Heart left ventricle (tissue), 16 donors: ENCODE data around the gene PHF20. TPM values are rescaled to one million over a fixed set of nuclear protein-coding genes. Genes with fewer than 3 reads are reported as not detected.

Source experiments
- ATAC-seq, 4 donors: fragments of 200-7000 bp; cut with Tn5 transposase; one replicate each; pipeline ENCODE4 v1.9.1; 2020 to 2022; ENCODE audit warnings: moderate library complexity in 4 of 4, mild to moderate bottlenecking in 3 of 4, moderate number of reproducible peaks in 1 of 4
- DNase-seq, 5 donors: peaks; one replicate each; pipeline ENCODE4 v3.0.0-alpha.2; 2020
- H3K27ac ChIP-seq, 12 donors: fragments of 200-600 bp; sonication (generic) in 4 of 12; one replicate each; pipeline versions ENCODE4 v1.5.0 to v1.8.0; 2016 to 2022; ENCODE audit warnings: mild to moderate bottlenecking in 2 of 12
- H3K27me3 ChIP-seq, 9 donors: fragments of 200-600 bp; sonication (generic) in 2 of 9; one replicate each; pipeline versions ENCODE4 v1.5.1 to v1.8.0; 2016 to 2022; ENCODE audit warnings: mild to moderate bottlenecking in 3 of 9
- H3K36me3 ChIP-seq, 9 donors: fragments of 200-600 bp; sonication (generic) in 2 of 9; one replicate each; pipeline versions ENCODE4 v1.5.0 to v1.8.0; 2018 to 2022; ENCODE audit warnings: mild to moderate bottlenecking in 2 of 9
- H3K4me1 ChIP-seq, 12 donors: fragments of 200-600 bp; sonication (generic) in 4 of 12; one replicate each; pipeline versions ENCODE4 v1.5.0 to v1.8.0; 2016 to 2022; ENCODE audit warnings: mild to moderate bottlenecking in 3 of 12
- H3K4me3 ChIP-seq, 12 donors: fragments of 200-600 bp; sonication (generic) in 4 of 12; one replicate each; pipeline versions ENCODE4 v1.5.0 to v1.8.0; 2017 to 2022; ENCODE audit warnings: mild to moderate bottlenecking in 9 of 12, moderate library complexity in 4 of 12
- H3K9me3 ChIP-seq, 12 donors: fragments of 200-600 bp; sonication (generic) in 4 of 12; one replicate each; pipeline versions ENCODE4 v1.5.0 to v1.8.0; 2016 to 2022; ENCODE audit warnings: mild to moderate bottlenecking in 1 of 12
- POLR2A ChIP-seq, 2 donors: fragments of 450-650 bp; IDR thresholded peaks; one replicate each; pipeline ENCODE4 v1.6.1; 2017; ENCODE audit warnings: antibody characterized with exemption in 2 of 2, mild to moderate bottlenecking in 2 of 2, moderate library complexity in 2 of 2
- WGBS, 4 donors: extraction: QIAGEN DNeasy Blood & Tissue Kit in 2 of 4; methylation state at CpG; one replicate each; pipeline versions ENCODE4 v1.1.5 to v1.1.7; 2013 to 2018; 5-methylcytosine and 5-hydroxymethylcytosine counted together
- intact Hi-C, 10 donors: fragments of 100-400 bp; cut with DNase I; formaldehyde crosslinking; loops; one replicate each; pipeline versions ENCODE4 v1.11.1 to v1.14.2; 2022
- polyA plus RNA-seq, 2 donors: library from polyadenylated mRNA; stranded (reverse); fragments of 200-250 nt; gene quantifications; one replicate each; pipeline ENCODE4 v1.2.3, GENCODE V29; 2013
- total RNA-seq, 9 donors: library from RNA; depleted of rRNA in 2 of 9; stranded (reverse); fragments of >200 nt in 2 of 9; fragmentation: NEBNext Ultra II Directional in 3 of 9; extraction: Animal tissue kit (Norgen Biotek cat#: 25700) in 3 of 9; gene quantifications; one replicate each; pipeline versions ENCODE4 v1.1.0 to v1.2.4, GENCODE V29; 2016 to 2023
- TF ChIP-seq, protein P1 (sequence below), 12 donors: fragments of 200-600 bp; sonication (generic) in 4 of 12; IDR thresholded peaks; one replicate each; pipeline versions ENCODE4 v1.5.0 to v1.8.0; 2018 to 2022; ENCODE audit warnings: antibody characterized with exemption in 12 of 12, mild to moderate bottlenecking in 5 of 12
- donor health status: ischemic (EF 13 %, LVEDD 7.1; RV severe dilation, severe dysfunction).
- donor health status: healthy with polysubstance abuse.
- donor health status: DM: no; HTN: yes; CAD: no.
- donor health status: DM: no; HTN: no; CAD: no.
- donor health status: ischemic (EF 25% LVEDD 6.9; RV normal size, moderate dysfunction).
- donor health status: ischemic (EF 25% LVEDD 5.7; RV mildly dilated, moderate dysfunction).
- donor health status: healthy.
- donor health status: DM: yes; HTN: yes; CAD: no.
- donor health status: ischemic (EF 35%, LVEDD 5.7; RV mildly dilated, moderate dysfunction).
- donor health status: nonischemic (EF 11% LVEDD 7.7; RV severe dilation, severe dysfunction).
- donor health status: DM: yes; HTN: yes; CAD: no.
- donor health status: PGD.
- donor health status: ischemic (EF 29% LVEDD 5.4; RV normal size, mild dysfunction).
- donor health status: nonischemic (EF 23%, LVEDD 6.1; RV moderate dilation, normal function).

Gene PHF20
- total and polyA plus RNA-seq, 11 donors, result 25.8 to 48.9 (median 36.5) TPM

DNA sequence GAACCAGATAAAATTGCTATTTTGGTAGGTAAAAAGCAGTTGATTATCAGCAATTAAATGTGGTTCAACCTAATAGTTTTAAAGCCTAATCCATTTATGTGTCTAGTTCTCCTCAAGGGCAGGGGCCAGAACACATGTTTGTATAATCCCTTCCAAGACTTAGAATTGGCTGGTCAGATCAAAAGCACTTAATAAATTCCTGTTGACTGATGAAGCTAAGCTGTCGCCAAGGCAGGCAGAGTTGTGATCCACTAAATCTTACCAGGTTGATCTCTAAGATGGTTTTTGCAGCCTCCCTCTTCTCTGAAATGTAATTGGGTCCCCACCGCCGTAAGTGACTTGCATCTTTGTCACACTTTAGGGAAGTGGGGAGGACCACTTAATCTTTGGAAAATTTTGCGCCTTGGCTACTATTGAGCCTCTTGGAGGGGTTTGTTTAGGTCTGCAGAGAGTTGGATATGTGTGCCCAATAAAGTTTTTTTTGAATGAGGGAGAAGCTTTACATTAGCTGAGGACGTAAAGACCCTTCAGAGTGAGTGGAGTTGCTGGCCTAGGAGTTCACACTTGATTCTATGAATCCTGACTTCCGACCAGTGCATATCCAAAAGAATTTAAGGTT, 65.9 kb downstream of the PHF20 start:
- Histone ChIP-seq H3K27me3 (no peaks in the 10 kb centered on the region), H3K4me1 (peaks cover 0 to 6% (median 0%) of the 10 kb centered on the region in 12 donors), H3K9me3 (peaks cover 0 to 14% (median 0%) of the 10 kb centered on the region in 12 donors), H3K36me3 (peaks cover 0 to 8% (median 3%) of the 10 kb centered on the region in 9 donors), H3K27ac (no peak overlapping the region), H3K4me3 (no peak overlapping the region)
- DNase-seq (no peak), ATAC-seq (no peak)
- intact Hi-C loops, result no loop called here
- WGBS, 4 donors, result 90 to 92% (median 91%) methylated on average over 6 of the region's 6 CpGs
- TF ChIP-seq POLR2A (IDR thresholded peaks at IDR 0.05), result no peak
- TF ChIP-seq, protein P1, sequence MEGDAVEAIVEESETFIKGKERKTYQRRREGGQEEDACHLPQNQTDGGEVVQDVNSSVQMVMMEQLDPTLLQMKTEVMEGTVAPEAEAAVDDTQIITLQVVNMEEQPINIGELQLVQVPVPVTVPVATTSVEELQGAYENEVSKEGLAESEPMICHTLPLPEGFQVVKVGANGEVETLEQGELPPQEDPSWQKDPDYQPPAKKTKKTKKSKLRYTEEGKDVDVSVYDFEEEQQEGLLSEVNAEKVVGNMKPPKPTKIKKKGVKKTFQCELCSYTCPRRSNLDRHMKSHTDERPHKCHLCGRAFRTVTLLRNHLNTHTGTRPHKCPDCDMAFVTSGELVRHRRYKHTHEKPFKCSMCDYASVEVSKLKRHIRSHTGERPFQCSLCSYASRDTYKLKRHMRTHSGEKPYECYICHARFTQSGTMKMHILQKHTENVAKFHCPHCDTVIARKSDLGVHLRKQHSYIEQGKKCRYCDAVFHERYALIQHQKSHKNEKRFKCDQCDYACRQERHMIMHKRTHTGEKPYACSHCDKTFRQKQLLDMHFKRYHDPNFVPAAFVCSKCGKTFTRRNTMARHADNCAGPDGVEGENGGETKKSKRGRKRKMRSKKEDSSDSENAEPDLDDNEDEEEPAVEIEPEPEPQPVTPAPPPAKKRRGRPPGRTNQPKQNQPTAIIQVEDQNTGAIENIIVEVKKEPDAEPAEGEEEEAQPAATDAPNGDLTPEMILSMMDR (IDR thresholded peaks at IDR 0.05), result no peak

DNA sequence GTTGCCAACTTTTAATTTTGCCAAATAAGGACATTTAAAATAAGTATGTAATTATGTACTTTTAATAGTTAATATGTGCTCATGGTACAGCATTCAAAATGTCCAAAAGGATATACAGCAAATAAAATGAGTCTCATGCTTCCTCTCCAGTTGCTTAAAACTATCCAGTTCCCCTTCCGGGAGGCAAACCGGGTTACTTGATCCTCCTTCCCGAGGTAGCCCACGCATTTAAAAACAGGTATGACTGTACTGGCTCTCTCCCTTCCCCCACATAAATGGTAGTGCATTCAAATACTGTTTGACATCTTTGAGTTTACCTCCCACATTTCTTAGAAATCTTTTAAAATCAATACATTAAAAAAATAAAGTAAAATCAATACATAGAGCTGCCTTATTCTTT, 66.4 kb downstream of the PHF20 start:
- no peak overlapping the region for H3K27ac ChIP-seq
- H3K9me3 ChIP-seq, result peaks cover 0 to 19% (median 0%) of the 10 kb centered on the region in 12 donors
- no peak overlapping the region for H3K4me3 ChIP-seq
- DNase-seq (no peak), ATAC-seq (no peak)
- no peaks in the 10 kb centered on the region for H3K27me3 ChIP-seq
- peaks cover 0 to 13% (median 8%) of the 10 kb centered on the region in 9 donors for H3K36me3 ChIP-seq
- TF ChIP-seq POLR2A (IDR thresholded peaks at IDR 0.05), result no peak
- TF ChIP-seq, protein P1 (IDR thresholded peaks at IDR 0.05), result no peak
- peaks cover 0 to 6% (median 0%) of the 10 kb centered on the region in 12 donors for H3K4me1 ChIP-seq
- WGBS, 4 donors, result 92 to 97% (median 95%) methylated on average over 4 of the region's 4 CpGs
- intact Hi-C loops, result no loop called here

DNA sequence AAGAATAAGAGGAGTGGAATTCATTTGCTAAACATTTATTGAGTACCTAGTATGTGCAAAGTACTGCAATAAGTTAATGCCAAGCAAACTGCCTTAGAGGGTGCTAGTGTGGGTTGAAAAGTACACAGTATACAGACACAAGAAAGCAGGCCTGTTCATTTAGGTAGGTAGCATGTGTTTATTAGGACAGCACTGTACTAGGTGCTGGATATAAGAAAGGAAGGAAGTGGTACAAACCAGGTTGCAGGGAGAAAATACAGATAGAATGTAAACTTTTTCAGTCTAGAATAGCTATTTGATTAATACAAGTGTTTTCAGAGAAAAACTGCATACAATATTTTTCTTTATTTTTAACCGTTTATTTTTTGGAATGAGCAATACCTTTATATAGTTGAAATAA, 68.1 kb downstream of the PHF20 start:
- 91 to 97% (median 93%) methylated on average over 1 of the region's 1 CpG for WGBS, 4 donors
- peaks cover 0 to 6% (median 0%) of the 10 kb centered on the region in 12 donors for H3K4me1 ChIP-seq
- H3K36me3 ChIP-seq, result peaks cover 0 to 25% (median 22%) of the 10 kb centered on the region in 9 donors
- no peak overlapping the region for H3K27ac ChIP-seq
- H3K27me3 ChIP-seq, result no peaks in the 10 kb centered on the region
- DNase-seq, result no peak
- H3K4me3 ChIP-seq, result no peak overlapping the region
- H3K9me3 ChIP-seq, result peaks cover 0 to 29% (median 4%) of the 10 kb centered on the region in 12 donors
- no peak for TF ChIP-seq POLR2A (IDR thresholded peaks at IDR 0.05)
- TF ChIP-seq, protein P1 (IDR thresholded peaks at IDR 0.05), result no peak
- intact Hi-C loops, result no loop called here
- no peak for ATAC-seq

DNA sequence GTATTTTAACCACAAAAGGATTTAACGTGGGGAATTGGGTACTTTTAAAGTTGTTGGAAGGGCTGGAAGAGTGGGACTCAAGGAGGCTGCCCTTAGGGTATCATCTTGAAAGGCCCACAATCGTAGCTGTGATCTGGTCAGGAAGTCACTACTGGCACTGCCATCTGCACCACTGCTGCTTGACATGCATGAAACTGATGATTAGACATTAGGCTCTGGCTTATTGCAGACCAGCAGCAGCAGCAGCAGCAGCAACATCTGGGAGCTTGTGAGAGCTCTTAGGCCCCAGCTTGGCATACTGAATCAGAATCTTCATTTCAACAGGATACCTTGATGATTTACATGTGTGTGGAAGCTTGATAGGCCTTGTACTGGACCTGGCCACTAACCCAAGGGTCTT, 68.6 kb downstream of the PHF20 start:
- Histone ChIP-seq H3K27ac (no peak overlapping the region), H3K9me3 (peaks cover 0 to 29% (median 4%) of the 10 kb centered on the region in 12 donors), H3K36me3 (peaks cover 0 to 30% (median 27%) of the 10 kb centered on the region in 9 donors), H3K27me3 (no peaks in the 10 kb centered on the region), H3K4me3 (no peak overlapping the region), H3K4me1 (peaks cover 0 to 6% (median 0%) of the 10 kb centered on the region in 12 donors)
- no peak for DNase-seq
- WGBS, 4 donors, result 72 to 80% (median 78%) methylated on average over 2 of the region's 2 CpGs
- intact Hi-C loops, result no loop called here
- TF ChIP-seq, protein P1 (IDR thresholded peaks at IDR 0.05), result no peak
- TF ChIP-seq POLR2A (IDR thresholded peaks at IDR 0.05), result no peak
- no peak for ATAC-seq
